ENCODE data around the gene LTBP1.

DNA sequence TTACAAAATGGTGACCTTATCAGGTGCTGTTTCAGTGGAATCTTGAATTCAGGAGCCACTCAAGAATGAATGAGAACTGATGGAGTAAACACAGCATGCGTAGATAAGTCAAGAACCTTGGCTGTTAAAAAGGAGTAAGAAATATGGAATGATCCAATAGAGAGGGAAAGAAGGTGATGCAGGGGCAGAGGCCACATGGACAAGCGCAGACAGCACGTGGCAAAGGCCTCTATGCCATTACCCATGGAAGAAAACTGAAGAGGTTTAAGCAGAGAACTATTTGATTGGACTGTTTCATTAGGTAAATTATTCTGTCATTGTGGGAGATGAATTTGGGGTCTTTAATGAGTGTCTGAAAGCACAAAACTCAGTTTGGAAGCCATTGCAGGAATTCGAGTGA is 387.3 kb downstream of the LTBP1 start:
- TF ChIP-seq, protein P1, sequence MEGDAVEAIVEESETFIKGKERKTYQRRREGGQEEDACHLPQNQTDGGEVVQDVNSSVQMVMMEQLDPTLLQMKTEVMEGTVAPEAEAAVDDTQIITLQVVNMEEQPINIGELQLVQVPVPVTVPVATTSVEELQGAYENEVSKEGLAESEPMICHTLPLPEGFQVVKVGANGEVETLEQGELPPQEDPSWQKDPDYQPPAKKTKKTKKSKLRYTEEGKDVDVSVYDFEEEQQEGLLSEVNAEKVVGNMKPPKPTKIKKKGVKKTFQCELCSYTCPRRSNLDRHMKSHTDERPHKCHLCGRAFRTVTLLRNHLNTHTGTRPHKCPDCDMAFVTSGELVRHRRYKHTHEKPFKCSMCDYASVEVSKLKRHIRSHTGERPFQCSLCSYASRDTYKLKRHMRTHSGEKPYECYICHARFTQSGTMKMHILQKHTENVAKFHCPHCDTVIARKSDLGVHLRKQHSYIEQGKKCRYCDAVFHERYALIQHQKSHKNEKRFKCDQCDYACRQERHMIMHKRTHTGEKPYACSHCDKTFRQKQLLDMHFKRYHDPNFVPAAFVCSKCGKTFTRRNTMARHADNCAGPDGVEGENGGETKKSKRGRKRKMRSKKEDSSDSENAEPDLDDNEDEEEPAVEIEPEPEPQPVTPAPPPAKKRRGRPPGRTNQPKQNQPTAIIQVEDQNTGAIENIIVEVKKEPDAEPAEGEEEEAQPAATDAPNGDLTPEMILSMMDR (conservative IDR thresholded peaks at IDR 0.05; ENCODE audit: low read length) = no peak
- TF ChIP-seq EZH2phosphoT487 (IDR thresholded peaks at IDR 0.05; ENCODE audit: borderline replicate concordance, low read depth, low read length) = no peak
